GM19324 (cell line): ENCODE measurements around the gene TIAM1.

Source experiments
- ATAC-seq: cut with Tn5 transposase; IDR thresholded peaks from one replicate; pipeline ENCODE4 v1.9.1; 2021; ENCODE audit warnings: mild to moderate bottlenecking, moderate library complexity; ENCODE audit not compliant: unreplicated experiment, low FRiP score

Gene TIAM1

DNA sequence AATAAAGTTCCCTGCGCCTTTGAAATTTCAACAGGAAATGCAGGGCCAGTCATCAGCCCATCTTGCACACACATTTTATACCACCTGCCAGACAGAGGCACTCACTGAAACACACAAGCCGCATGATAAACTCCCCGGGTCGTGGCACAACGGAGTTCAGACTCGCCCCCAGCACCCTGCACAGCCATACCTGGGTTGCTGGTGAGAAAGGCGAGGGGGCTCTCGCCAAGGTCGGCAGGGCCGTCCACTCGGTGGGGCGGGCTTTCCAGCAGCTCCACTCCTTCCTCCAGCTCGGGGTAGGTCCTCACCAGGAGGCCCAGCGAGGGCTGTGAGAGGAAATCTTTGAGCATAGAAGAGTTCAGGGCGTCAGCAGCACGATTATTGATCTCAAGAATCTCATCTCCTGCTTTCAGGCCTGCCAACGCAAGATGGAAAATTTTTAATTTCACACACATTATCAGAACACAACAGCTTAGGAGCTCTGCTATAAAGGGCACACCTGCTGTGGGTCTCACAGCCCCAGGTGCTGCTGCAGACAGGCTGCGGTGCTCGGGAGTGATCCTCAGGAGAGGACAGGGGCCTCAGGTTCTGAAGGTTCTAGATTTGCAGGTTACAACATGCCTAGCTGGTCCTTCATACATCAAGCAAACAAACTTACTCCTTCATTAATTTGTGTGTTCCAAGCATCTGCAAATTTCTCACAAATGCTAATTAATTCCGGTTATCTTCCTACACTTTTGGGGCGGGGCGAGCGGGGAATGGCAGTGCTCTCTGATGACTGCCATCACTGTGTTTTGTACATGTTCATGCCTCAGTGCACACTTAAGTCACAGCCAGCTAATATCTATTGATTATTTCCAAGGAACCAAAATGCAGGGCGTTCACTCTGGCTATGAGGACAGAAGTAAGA lies 161.6 kb downstream of the TIAM1 start:
- ATAC-seq = no peak

DNA sequence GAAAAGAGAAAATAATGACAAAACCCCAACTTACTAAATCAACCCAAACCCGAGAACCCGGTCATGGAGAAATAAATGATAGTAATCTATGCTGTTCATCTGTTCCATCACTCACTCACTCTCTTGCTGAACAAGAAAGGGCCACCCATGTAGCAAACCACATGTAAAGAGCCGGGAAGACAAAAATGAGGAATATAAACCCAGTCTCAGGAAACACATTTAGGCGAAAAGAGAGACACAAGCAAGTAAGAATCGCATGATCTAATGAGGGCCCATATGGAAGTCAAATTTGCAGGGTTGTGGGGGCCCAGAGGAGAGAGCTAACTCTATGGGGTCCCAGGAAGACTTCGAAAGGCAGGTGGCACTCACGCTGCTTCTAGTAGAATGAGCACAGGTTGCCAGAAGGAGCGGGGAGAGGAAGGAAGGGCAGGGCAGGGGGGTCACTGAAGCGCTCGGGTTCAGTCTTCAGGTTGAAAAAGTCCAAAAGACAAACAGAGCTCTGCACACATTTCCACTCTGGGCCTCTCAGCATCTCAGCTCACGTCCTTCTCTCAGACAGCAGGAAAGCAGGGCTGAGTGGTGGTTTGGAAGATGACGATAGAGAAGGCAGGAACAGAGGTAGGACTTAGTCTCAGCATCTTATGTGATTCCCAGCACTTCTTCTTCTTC lies 162.8 kb downstream of the TIAM1 start:
- ATAC-seq = no peak

DNA sequence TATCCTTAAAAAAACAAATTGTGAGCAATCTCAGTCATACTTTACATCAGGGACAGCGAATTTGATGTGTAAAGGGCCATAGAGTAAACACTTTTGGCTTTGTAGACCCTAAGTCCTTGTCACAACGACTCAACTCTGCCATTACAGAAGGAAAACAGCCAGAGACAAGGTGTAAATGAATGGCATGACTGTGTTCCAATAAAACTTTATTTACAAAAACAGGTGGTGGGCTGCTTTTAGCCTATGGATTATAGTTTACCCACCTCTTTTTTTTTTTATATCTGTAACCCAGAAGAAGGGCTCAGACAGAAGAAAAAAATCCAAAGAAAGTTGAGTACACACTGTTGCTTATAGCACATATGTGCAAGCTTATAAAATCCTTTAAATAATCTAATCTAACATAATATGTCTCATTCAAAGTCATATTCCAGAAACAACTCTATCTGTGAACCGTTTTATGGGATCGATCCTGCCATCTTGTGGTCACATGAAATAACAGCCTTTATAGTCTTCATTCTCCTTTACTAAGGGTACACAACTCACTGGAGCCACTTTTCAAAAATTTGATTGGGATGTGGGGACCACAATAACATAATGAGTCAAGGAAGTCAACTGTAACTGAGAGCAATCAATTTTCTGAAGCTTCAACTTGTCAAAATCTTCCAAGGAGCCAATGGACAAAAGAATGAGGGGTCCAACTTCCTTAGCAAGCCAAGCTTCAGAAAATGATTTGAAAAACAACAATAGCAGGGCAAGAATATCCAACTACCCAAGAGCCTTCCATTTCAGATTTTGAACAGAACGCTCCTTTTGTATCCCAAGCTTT lies 163.6 kb downstream of the TIAM1 start:
- no peak for ATAC-seq

DNA sequence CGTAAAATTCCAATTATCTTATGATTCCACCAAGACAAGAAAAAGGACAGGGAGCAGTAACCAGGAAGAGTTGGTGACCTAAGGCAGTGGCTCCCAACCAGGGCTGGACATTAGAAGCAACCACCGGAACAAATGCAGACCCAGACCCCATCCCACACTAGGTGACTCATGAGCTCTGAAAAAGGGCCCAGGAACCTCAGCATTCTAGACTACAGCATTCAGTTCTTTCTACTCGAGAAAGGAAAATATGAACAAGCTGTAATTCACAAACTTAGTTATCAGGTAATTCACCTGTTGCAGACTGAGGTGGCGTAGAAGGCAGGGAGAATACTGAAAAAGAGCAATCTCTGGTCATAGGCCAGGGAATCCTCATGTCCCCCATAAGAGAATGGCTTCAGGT lies 167.3 kb downstream of the TIAM1 start:
- ATAC-seq = no peak

DNA sequence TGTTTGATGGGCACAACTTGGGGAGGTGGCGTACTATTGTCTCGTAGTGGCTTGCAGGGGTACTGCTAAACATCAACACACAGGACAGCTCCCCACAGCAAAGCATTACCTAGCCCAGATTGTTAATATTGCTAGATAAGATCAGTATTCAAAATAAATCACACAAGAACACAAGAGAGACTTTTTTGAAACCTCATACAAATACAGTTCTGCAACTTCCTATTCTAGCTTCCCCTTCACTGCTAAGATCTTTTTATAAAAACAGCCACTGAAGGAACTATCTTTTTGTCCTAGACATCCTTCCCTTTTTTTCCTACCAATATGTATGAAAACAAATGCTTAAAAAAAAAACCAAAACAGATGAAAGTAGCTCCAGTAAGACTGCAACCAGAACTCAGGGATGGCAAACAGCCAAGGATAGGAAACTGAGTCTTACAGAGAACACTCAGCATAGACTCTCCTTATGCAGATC lies 167.9 kb downstream of the TIAM1 start:
- ATAC-seq = no peak

DNA sequence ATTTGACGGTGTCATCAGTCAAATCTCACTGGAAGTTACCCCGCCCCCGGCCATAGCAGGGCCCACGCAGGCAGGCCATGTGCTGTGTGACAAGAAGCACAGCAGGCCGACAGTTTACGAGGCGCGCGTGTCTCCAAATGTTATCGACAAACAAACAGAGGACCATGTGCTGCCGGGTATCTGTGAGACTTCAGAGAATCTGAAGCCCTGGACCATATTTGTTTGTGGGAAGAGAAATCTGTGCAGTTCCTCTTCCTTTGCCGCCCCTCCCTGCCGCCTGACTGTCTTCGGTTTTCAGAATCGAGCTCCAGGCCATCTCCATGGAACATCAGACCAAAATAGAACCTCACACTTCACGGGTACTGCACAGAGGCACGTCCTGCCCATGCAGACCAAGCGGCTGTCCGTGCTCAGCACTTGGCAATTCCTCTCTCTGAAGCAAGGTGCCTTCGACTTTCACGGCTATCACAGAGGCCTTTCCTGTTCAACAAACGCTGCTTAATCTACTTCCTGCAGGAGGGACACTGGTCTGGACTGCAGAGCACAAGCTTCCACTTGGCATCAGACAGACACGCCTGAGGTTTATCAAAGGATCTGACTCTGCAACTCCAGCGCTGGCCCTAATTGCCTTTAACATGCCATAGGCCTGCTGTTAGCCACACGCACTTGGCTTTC lies 170.0 kb downstream of the TIAM1 start:
- no peak for ATAC-seq

DNA sequence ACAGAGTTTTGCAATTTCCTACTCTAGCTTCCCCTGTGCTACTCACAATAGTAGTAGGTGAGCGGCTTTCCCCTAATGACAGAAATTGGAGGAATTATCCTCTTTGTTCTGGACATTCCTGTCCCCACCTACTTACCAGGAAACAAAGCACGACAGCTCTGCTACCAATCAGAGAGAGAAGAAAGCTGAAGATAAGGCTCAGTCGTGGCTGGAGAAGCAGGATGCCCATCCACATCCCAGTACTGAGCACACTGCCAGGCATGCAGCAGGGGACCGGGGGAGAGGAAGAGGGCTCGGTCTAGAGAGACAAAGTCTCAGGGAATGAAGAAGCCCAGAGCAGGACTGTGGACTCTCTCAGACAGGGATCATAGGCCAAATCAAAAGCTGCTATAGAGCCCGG lies 171.7 kb downstream of the TIAM1 start:
- no peak for ATAC-seq

DNA sequence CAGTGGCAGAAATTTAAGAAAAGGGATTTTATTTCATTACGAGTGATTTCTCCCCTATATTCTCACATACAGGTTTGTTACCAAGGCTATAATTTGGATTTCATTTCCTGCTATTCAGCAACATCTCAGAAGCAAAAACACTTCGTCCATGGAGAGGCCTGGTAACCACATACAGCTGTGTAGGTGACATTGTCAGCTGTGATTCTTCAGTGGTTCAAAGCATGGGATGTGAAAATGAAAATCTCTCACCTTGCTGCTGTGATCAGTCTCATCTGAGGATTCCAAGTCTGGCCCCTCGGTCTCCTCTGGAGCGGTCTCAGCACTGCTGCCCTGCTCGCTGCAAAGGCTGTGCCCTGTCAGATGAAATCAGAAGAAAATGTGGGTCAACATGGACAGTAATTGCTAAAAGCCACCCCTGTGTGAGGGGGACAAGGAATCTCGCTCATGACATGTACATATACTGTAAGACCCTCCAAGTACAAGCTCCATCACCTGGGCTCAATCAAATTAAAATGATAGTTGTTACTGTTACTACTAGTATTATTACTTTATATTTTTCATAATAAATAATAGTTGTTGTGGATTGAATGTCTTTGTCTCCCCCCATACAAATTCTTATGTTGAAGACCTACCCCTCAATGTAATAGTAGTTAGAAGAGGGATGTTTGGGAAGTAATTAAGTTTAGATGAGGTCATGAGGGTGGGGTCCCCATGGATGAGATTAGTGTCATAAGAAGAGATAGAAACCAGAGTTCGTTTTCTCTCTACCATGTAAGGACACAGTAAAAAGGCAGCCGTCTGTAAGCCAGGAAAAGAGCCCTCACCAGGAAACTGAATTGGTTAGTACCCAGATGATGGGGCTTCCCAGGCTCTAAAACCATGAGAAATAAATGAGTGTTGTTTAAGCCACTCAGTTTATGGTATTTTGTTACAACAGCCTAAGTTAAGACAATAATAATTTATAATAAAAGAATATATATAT lies 179.1 kb downstream of the TIAM1 start:
- ATAC-seq = no peak

DNA sequence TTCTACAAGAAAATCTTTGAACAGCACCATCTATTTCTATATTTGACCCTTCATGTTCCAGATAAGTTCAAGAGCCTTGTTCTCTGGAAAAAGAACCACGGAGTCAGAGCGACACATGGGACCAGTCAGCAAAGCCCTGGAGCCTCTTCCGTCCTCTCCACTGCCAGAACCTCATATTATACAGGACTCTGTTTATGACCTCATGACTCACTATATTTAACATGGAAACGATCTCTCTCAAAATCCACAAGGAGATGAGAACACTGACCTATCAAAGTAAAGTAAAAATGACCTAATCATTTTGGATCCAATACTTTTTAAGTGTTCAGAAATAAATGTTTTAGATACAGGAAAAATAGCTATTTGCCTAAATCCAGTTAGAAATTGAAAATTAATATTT lies 181.2 kb downstream of the TIAM1 start:
- no peak for ATAC-seq

DNA sequence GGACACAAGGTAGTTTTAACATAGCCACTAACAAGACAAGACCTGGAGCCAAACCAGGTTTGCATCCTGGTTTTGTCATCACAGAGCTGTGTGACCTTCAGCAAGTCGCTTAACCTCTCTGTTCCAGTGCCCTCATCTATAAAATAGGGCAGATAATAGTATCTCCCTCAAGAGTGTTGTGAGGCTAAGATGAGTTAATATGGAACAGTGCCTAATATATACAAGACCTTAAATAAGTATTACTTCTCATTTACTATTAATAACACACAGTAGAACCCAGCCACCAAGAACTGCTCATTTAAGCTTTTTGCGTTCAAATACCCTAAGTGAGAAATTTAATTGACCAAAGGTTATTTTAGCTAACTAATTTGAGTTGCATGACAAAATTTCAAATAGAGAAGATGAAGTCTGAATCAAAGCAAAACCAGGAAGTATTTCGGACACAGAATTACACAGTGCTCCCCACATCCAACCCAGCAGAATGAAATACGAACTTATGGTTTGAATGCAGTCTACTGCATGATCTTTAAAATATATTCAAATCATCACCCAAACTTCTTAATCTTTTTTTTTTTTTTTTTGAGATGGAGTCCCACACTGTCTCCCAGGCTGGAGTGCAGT lies 181.9 kb downstream of the TIAM1 start:
- no peak for ATAC-seq

DNA sequence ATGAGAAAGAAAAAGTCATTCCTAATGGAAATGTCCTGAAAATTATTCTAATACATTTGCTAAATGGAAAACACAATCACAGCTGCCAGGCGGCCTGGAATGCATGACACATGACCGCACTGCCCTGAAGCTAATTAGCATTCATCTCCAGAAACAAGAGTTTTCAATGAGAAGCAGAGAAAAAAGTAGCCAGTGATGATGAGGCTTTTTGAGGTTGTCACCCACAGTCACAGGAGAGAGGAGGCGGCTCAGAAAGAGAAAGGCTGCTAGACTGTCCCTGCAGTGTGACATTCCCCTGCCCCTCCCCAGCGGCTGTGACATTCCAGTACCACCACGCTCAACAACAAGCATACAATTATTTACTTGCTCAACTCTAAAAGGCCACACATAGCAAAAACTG lies 182.9 kb downstream of the TIAM1 start:
- no peak for ATAC-seq

DNA sequence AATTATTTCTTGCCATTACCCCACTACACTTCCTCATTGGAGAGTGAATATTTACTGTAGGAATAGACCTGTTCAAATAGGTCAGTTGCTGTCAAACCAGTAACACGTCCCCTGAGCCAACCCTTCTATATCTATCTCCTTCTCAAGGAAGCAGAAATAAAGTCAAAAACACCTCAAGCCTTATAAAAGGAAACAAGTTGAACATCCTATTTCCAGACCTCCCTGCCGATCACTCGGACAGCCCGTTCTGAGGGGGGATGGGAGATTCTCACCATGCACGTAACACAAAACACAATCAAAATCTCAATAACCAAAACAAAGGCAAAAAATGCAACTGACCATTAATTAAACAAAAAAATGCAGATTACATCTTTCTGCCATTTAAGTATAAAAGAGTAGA lies 184.3 kb downstream of the TIAM1 start:
- ATAC-seq = no peak

DNA sequence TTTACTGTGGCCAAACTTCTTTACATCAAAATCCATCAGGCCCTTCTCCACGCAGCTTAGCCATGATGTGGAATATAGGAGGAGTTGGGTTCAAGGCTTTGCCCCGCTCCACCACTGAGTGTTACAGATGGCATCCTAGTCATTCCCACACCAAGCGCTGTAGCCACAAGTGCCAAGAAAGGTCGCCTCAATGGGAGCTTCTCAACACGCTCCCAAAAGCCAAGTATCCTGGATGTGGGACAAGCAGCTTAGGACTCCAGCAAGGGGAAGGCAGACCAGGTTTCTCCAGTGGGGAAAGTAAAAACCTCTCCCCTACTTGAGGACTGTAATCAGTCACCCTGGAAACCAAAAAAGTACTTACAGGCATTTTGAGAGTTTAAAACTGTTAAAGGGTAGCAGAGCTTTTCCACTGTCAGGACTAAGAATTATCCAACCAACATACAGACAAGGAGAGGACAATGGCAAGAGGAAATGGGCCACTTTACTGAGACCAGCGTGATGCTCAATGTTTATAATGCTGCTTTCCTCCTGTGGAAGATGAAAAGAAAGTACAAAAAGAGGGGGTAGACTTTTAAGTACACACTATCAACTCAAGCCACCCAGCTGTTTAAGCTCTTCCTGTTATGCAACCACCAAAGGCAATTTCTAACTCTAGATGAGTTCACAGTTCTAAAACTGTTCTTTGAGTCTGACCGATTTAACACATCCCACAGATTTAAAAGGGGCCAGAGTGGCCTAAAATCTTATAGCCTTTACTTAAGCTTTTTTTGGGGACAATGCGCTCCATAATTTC lies 185.1 kb downstream of the TIAM1 start:
- no peak for ATAC-seq

DNA sequence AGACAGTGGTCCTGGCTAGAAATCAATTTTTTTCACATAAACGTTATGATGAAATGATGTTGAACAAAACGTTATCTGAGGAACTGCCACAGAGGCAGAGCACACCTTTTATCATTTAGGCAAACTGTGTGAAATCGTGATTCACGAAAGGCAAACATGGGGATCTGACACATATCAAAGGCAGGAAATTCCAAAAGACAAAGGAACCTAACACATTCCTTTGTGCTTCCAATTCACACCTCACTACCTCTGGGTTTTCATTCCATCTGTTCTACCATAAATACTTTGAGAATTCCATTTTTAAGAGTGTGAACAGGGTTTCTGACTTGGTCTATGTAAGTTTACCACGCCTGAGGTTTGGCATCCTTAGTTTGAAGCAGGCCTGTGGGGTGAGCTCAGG lies 186.3 kb downstream of the TIAM1 start:
- ATAC-seq = no peak

DNA sequence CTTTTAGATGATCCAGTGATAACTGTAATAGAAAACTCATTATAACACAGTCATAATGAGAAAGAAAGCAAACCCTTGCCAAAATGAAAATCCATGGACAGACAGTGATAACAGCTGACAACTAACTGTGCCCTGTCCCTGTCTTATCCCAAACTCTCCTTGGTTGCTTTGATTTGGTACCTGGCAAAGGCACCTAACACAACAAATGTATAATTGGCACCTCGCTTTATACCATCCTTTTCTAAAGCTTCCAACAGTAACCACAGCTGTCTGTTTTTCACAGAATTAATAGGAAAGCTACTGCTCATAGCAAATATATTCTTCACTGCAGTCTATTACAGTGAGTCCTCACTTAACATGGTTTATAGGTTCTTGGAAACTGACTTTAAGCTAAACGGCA lies 187.4 kb downstream of the TIAM1 start:
- ATAC-seq = no peak

DNA sequence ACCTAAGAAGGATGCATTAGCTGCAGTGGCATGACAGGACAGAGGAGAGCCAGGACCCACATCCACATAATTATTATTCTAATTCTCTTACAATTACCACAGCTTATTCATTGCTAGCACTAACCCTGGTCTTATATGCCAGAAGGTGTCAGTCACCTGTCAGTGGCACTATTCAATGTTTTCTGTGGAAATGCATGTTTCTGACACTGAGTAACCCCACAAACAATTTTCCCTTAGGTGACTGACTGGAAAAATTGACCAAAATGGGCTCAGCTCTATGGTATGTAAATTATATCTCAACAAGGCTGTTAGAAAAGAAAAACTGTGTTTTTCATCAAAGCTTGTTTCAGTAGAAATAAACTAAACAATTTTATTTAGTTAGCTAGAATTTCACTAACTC lies 187.9 kb downstream of the TIAM1 start:
- ATAC-seq = no peak

DNA sequence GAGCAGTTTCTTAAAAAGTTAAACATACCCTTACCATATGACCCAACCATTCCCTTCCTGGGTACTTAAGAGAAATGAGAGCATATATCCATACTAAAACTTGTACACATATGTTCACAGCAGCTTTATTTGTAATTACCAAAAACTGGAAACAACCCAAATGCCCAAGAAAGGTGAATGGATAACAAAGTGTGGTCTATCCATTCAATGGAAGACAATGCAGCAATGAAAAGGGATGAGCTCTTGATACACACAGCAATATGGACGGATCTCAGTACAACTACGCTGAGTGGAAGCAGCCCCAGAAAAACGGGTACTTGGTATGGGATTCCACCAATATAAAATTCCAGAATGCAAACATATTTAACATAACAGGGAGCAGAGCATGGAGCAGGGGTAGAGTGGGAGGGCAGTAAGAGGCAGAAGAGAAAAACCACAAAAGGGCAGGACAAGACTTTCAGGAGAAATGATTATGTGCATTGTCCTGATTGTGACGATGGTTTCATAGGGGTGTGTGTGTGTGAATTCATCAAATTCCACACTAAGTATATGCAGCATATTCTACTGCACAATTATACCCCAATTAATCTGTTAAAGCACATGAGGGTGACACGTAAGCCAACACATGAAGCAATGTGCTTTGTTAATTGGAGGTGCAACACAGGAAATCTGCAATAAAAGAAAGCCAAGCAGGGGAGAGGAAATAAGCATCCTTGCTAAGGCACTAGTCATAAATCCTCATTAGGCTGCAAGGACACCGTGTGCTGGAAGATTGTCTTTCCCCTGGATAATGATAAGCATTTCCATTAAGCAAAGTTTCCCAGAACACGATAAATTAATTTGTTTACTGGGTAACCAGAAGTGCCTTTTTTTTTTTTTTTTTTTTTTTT lies 192.7 kb downstream of the TIAM1 start:
- no peak for ATAC-seq
